DMS153 (cell line): Measurements from ENCODE around the gene MAPK1.
"Not testable (repeated sequence)": the region's sequence is repeated elsewhere in the genome, so short reads cannot be mapped to it uniquely, and the experiment has no call there.

Experiments used
- DNase-seq: peaks from one replicate; lab custom pipeline; 2025; lab: John Stamatoyannopoulos, UW

MAPK1 gene

GRCh38 chr22:21845558-21846453 lies 21.6 kb downstream of the MAPK1 start:
- no peak for DNase-seq

- no peak for DNase-seq
Measured at GRCh38 chr22:21842946-21843345, 24.5 kb downstream of the MAPK1 start.

- DNase-seq, result no peak
Measured at GRCh38 chr22:21841422-21841821, 26.0 kb downstream of the MAPK1 start.

GRCh38 chr22:21840236-21840823 lies 27.1 kb downstream of the MAPK1 start:
- DNase-seq, result no peak

- DNase-seq, result no peak
Measured at GRCh38 chr22:21839765-21840140, 27.7 kb downstream of the MAPK1 start.

GRCh38 chr22:21839104-21839764 lies 28.2 kb downstream of the MAPK1 start:
- not testable (repeated sequence) for DNase-seq

- DNase-seq, result no peak
Measured at GRCh38 chr22:21837248-21837979, 30.0 kb downstream of the MAPK1 start.

- not testable (repeated sequence) for DNase-seq
Measured at GRCh38 chr22:21836486-21836885, 31.0 kb downstream of the MAPK1 start.

GRCh38 chr22:21835378-21835777 lies 32.1 kb downstream of the MAPK1 start:
- DNase-seq, result no peak

- DNase-seq, result no peak
Measured at GRCh38 chr22:21834869-21835268, 32.6 kb downstream of the MAPK1 start.

GRCh38 chr22:21832291-21833290 lies 34.9 kb downstream of the MAPK1 start:
- no peak for DNase-seq

- no peak for DNase-seq
Measured at GRCh38 chr22:21829523-21829922, 37.9 kb downstream of the MAPK1 start.

- DNase-seq, result no peak
Measured at GRCh38 chr22:21828268-21828638, 39.2 kb downstream of the MAPK1 start.

GRCh38 chr22:21827628-21828267 lies 39.7 kb downstream of the MAPK1 start:
- DNase-seq, result no peak

- DNase-seq, result no peak
Measured at GRCh38 chr22:21826204-21826603, 41.2 kb downstream of the MAPK1 start.

GRCh38 chr22:21824962-21825361 lies 42.5 kb downstream of the MAPK1 start:
- not testable (repeated sequence) for DNase-seq

- DNase-seq, result no peak
Measured at GRCh38 chr22:21824445-21824912, 43.0 kb downstream of the MAPK1 start.

- DNase-seq, result no peak
Measured at GRCh38 chr22:21823740-21824444, 43.6 kb downstream of the MAPK1 start.

- no peak for DNase-seq
Measured at GRCh38 chr22:21819183-21819770, 48.2 kb downstream of the MAPK1 start.
